Fibroblast of lung (primary cell): ENCODE measurements around the gene ARHGAP6. TPM values are rescaled to one million over a fixed set of nuclear protein-coding genes. Genes with fewer than 3 reads are reported as not detected.

Experiments used
- DNase-seq, 2 donors: peaks; one replicate each; pipeline versions ENCODE4 v3.0.0 to v3.0.0-alpha.2; 2010; ENCODE audit warnings: low read depth in 2 of 2
- H2AFZ ChIP-seq: 2 replicates; pipeline ENCODE4 v1.5.1; 2012; ENCODE audit warnings: low read length, control low read depth, inconsistent platforms
- H3K27ac ChIP-seq: 2 replicates; pipeline ENCODE4 v1.5.1; 2011; ENCODE audit warnings: low read length, control low read depth; ENCODE audit not compliant: insufficient read depth
- H3K27me3 ChIP-seq: 2 replicates; pipeline ENCODE4 v1.5.1; 2011; ENCODE audit warnings: mild to moderate bottlenecking, low read length; ENCODE audit not compliant: control insufficient read depth, insufficient read depth
- H3K36me3 ChIP-seq: 2 replicates; pipeline ENCODE4 v1.5.1; 2011; ENCODE audit warnings: low read length; ENCODE audit not compliant: control insufficient read depth, insufficient read depth
- H3K4me1 ChIP-seq: 2 replicates; pipeline ENCODE4 v1.5.1; 2011; ENCODE audit warnings: low read length; ENCODE audit not compliant: control insufficient read depth, insufficient read depth; ENCODE audit errors: extremely low read depth
- H3K4me2 ChIP-seq: 2 replicates; pipeline ENCODE4 v1.5.1; 2011; ENCODE audit warnings: low read length, control low read depth; ENCODE audit not compliant: insufficient read depth; ENCODE audit errors: extremely low read depth
- H3K4me3 ChIP-seq, 4 experiments: fragments of 200-600 bp in 1 of 4; sonication (generic) in 1 of 4; replicated peaks in 1 of 4; 2 replicates each; pipeline ENCODE4 v1.5.1; 2011 to 2016; ENCODE audit warnings: low read length in 4 of 4, low read depth in 3 of 4, mild to moderate bottlenecking in 3 of 4, control low read depth in 2 of 4, inconsistent platforms in 1 of 4, mixed read lengths in 1 of 4; ENCODE audit not compliant: insufficient read depth in 1 of 4; ENCODE audit errors: control extremely low read depth in 1 of 4
- H3K79me2 ChIP-seq: 2 replicates; pipeline ENCODE4 v1.5.1; 2012; ENCODE audit warnings: mild to moderate bottlenecking, low read length, inconsistent platforms; ENCODE audit not compliant: control insufficient read depth, insufficient read depth
- H3K9ac ChIP-seq: 2 replicates; pipeline ENCODE4 v1.5.1; 2011; ENCODE audit warnings: mild to moderate bottlenecking, low read length, control low read depth; ENCODE audit not compliant: insufficient read depth
- H3K9me3 ChIP-seq: 2 replicates; pipeline ENCODE4 v1.5.1; 2012; ENCODE audit warnings: low read depth, low read length; ENCODE audit not compliant: control insufficient read depth, insufficient read depth
- H4K20me1 ChIP-seq: 2 replicates; pipeline ENCODE4 v1.5.1; 2011; ENCODE audit warnings: low read length; ENCODE audit not compliant: control insufficient read depth, insufficient read depth; ENCODE audit errors: extremely low read depth
- CTCF ChIP-seq, 2 donors: IDR thresholded peaks in 1 of 2; conservative IDR thresholded peaks in 1 of 2; 1 replicate in 1 of 2; 2 replicates in 1 of 2; pipeline ENCODE4 v1.5.1; 2011 to 2012; ENCODE audit warnings: low read length in 2 of 2, control low read depth in 1 of 2, inconsistent platforms in 1 of 2, low read depth in 1 of 2, mild to moderate bottlenecking in 1 of 2
- EZH2 ChIP-seq: IDR thresholded peaks from 2 replicates; pipeline ENCODE4 v1.5.1; 2012; ENCODE audit warnings: low read length, control low read depth, mild to moderate bottlenecking; ENCODE audit errors: missing control alignments
- polyA plus RNA-seq, 2 donors: library from polyadenylated mRNA; depleted of rRNA in 1 of 2; stranded (reverse) in 1 of 2; unstranded in 1 of 2; fragments of >200 nt; gene quantifications; 2 replicates each; pipeline ENCODE4 v1.2.1, GENCODE V29; 2011 to 2012; ENCODE audit warnings: missing spikeins in 1 of 2
- total RNA-seq: library from RNA; depleted of rRNA; stranded (reverse); fragments of >200 nt; gene quantifications from 2 replicates; pipeline ENCODE4 v1.2.1, GENCODE V29; 2014

The ARHGAP6 gene
- total and polyA plus RNA-seq, 2 donors (not counting 1 experiment from before 2014, with no cell fraction given): 5.9 to 11.7 TPM

- Histone ChIP-seq H3K79me2 (no peaks in the 10 kb centered on the region), H3K4me3 (no peak overlapping the region), H2AFZ (no peak overlapping the region), H3K27me3 (no peaks in the 10 kb centered on the region), H3K27ac (no peak overlapping the region), H3K9ac (no peak overlapping the region), H3K4me2 (no peak overlapping the region), H4K20me1 (no peaks in the 10 kb centered on the region), H3K9me3 (no peaks in the 10 kb centered on the region), H3K4me1 (no peaks in the 10 kb centered on the region), H3K36me3 (no peaks in the 10 kb centered on the region)
- DNase-seq: no peak
- TF ChIP-seq CTCF (conservative IDR thresholded peaks at IDR 0.05 in 1 of 2, IDR thresholded peaks at IDR 0.05 in 1 of 2; ENCODE audit: low read depth in 1 of 2, low read length in 2 of 2) (no peak), EZH2 (no peak)
These were observed 493.3 kb downstream of the ARHGAP6 start for GRCh38 chrX:11172415-11172814.

- DNase-seq: no peak
- Histone ChIP-seq H3K79me2 (no peaks in the 10 kb centered on the region), H3K9ac (no peak overlapping the region), H3K4me2 (no peak overlapping the region), H4K20me1 (no peaks in the 10 kb centered on the region), H3K4me3 (no peak overlapping the region), H3K36me3 (no peaks in the 10 kb centered on the region), H2AFZ (no peak overlapping the region), H3K27ac (no peak overlapping the region), H3K9me3 (no peaks in the 10 kb centered on the region), H3K27me3 (no peaks in the 10 kb centered on the region), H3K4me1 (no peaks in the 10 kb centered on the region)
- no peak for TF ChIP-seq CTCF (conservative IDR thresholded peaks at IDR 0.05 in 1 of 2, IDR thresholded peaks at IDR 0.05 in 1 of 2; ENCODE audit: low read depth in 1 of 2, low read length in 2 of 2)
- no peak for TF ChIP-seq EZH2
These were observed 493.8 kb downstream of the ARHGAP6 start for GRCh38 chrX:11171956-11172355.

DNA sequence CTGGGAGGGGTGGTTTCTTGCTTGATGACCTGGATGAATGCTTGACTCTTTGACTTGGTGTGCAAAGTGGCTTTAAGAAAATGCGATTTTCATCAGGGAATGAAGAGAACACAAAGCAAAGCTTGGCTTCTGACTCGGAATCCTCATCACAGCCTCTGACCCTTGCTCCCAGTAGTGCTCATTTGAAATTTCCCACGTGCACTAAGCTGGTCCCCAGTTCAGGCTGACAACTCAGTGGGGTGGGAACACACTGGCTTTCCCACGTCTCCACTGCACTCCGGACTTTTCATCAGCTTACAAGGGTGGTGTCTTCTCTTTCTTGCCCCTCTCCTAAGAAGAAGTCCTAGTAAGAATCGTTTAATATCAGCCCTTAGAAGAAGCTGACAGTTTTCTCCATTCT lies 501.3 kb downstream of the ARHGAP6 start:
- Histone ChIP-seq H3K4me2 (no peak overlapping the region), H3K27ac (no peak overlapping the region), H3K36me3 (no peaks in the 10 kb centered on the region), H3K27me3 (no peaks in the 10 kb centered on the region), H3K9ac (no peak overlapping the region), H3K9me3 (no peaks in the 10 kb centered on the region), H3K4me3 (no peak overlapping the region), H2AFZ (no peak overlapping the region), H4K20me1 (no peaks in the 10 kb centered on the region), H3K4me1 (no peaks in the 10 kb centered on the region), H3K79me2 (no peaks in the 10 kb centered on the region)
- no peak for DNase-seq
- TF ChIP-seq EZH2: no peak
- TF ChIP-seq CTCF (conservative IDR thresholded peaks at IDR 0.05 in 1 of 2, IDR thresholded peaks at IDR 0.05 in 1 of 2; ENCODE audit: low read depth in 1 of 2, low read length in 2 of 2): no peak
